SU-DHL-6 (cell line): ENCODE measurements around the gene GRIK4.

Experiments
- H2AFZ ChIP-seq: fragments of 200-600 bp; sonication (generic); 2 replicates; pipeline ENCODE4 v1.6.1; 2014; ENCODE audit warnings: low read depth, mild to moderate bottlenecking, moderate library complexity, mixed read lengths, antibody characterized with exemption, low read length; ENCODE audit not compliant: severe bottlenecking
- H3F3A ChIP-seq: fragments of 200-600 bp; shearing (Covaris generic); 2 replicates; pipeline ENCODE4 v1.6.0; 2016; ENCODE audit warnings: antibody characterized with exemption, mild to moderate bottlenecking; ENCODE audit not compliant: insufficient read depth
- H3K27ac ChIP-seq: fragments of 200-600 bp; sonication (generic); 2 replicates; pipeline ENCODE4 v1.5.1; 2016; ENCODE audit warnings: low read depth, mild to moderate bottlenecking, low read length, moderate library complexity, mixed read lengths
- H3K27me3 ChIP-seq: fragments of 200-600 bp; sonication (generic), shearing (Covaris generic); 2 replicates; pipeline ENCODE4 v1.6.0; 2014; ENCODE audit warnings: mild to moderate bottlenecking, low read length
- H3K36me3 ChIP-seq: fragments of 200-600 bp; sonication (generic); 2 replicates; pipeline ENCODE4 v1.6.1; 2014; ENCODE audit warnings: mild to moderate bottlenecking, low read length, mixed read lengths
- H3K4me2 ChIP-seq: fragments of 300-600, 200-600 bp; shearing (Covaris generic), sonication (generic); 2 replicates; pipeline ENCODE4 v1.6.0; 2014; ENCODE audit warnings: low read length, low read depth, mild to moderate bottlenecking; ENCODE audit not compliant: poor library complexity, severe bottlenecking
- H3K4me3 ChIP-seq: fragments of 200-600 bp; sonication (generic); 2 replicates; pipeline ENCODE4 v1.5.1; 2014; ENCODE audit warnings: antibody characterized with exemption, low read length, mild to moderate bottlenecking, mixed read lengths; ENCODE audit not compliant: insufficient read depth, poor library complexity, severe bottlenecking
- H3K79me2 ChIP-seq: fragments of 200-600 bp; sonication (generic); 2 replicates; pipeline ENCODE4 v1.6.1; 2014; ENCODE audit warnings: mild to moderate bottlenecking, low read length, moderate library complexity; ENCODE audit not compliant: insufficient read depth
- H3K9ac ChIP-seq: fragments of 200-600 bp; sonication (generic); 2 replicates; pipeline ENCODE4 v1.7.0; 2014; ENCODE audit warnings: mild to moderate bottlenecking, low read length
- H3K9me2 ChIP-seq: fragments of 200-600 bp; sonication (generic); replicated peaks from 2 replicates; pipeline ENCODE4 v1.6.1; 2014; ENCODE audit warnings: low read length; ENCODE audit not compliant: insufficient read depth
- H3K9me3 ChIP-seq: fragments of 200-600 bp; sonication (generic); 2 replicates; pipeline ENCODE4 v1.6.1; 2014; ENCODE audit warnings: low read length, mixed read lengths; ENCODE audit not compliant: insufficient read depth
- H4K20me1 ChIP-seq: fragments of 200-600 bp; sonication (generic); 2 replicates; pipeline ENCODE4 v1.6.1; 2014; ENCODE audit warnings: low read depth, mild to moderate bottlenecking, antibody characterized with exemption, low read length, moderate library complexity, mixed read lengths
- CTCF ChIP-seq: fragments of 200-600 bp; sonication (generic); IDR thresholded peaks from one replicate; pipeline ENCODE4 v1.5.1; 2017; ENCODE audit warnings: antibody characterized with exemption, mild to moderate bottlenecking, low read length, moderate library complexity; ENCODE audit not compliant: insufficient read depth, poor library complexity, severe bottlenecking
- EZH2phosphoT487 ChIP-seq: fragments of 200-600 bp; sonication (generic), shearing (Covaris generic); conservative IDR thresholded peaks from 2 replicates; pipeline ENCODE4 v1.6.1; 2018; ENCODE audit warnings: mild to moderate bottlenecking, antibody characterized with exemption, low read length, moderate library complexity, mixed read lengths

Gene GRIK4

GRCh38 chr11:120823159-120823558 lies 311.6 kb downstream of the GRIK4 start:
- no peaks in the 10 kb centered on the region for H3K27me3 ChIP-seq
- H3K9me2 ChIP-seq, result no peaks in the 10 kb centered on the region
- H3K36me3 ChIP-seq, result no peaks in the 10 kb centered on the region
- TF ChIP-seq EZH2phosphoT487, result no peak
- TF ChIP-seq CTCF, result no peak
- H2AFZ ChIP-seq, result no peak overlapping the region
- H3K4me2 ChIP-seq, result no peak overlapping the region
- no peak overlapping the region for H3K4me3 ChIP-seq
- no peaks in the 10 kb centered on the region for H3K9me3 ChIP-seq
- no peaks in the 10 kb centered on the region for H3K79me2 ChIP-seq
- H3F3A ChIP-seq, result no peaks in the 10 kb centered on the region
- no peak overlapping the region for H3K9ac ChIP-seq
- H4K20me1 ChIP-seq, result no peaks in the 10 kb centered on the region
- H3K27ac ChIP-seq, result no peak overlapping the region

GRCh38 chr11:120824242-120824641 lies 312.7 kb downstream of the GRIK4 start:
- no peak overlapping the region for H2AFZ ChIP-seq
- no peaks in the 10 kb centered on the region for H3K9me3 ChIP-seq
- TF ChIP-seq CTCF (no peak), EZH2phosphoT487 (no peak)
- H3K4me3 ChIP-seq, result no peak overlapping the region
- no peak overlapping the region for H3K4me2 ChIP-seq
- H3K9ac ChIP-seq, result no peak overlapping the region
- H3K27ac ChIP-seq, result no peak overlapping the region
- no peaks in the 10 kb centered on the region for H4K20me1 ChIP-seq
- no peaks in the 10 kb centered on the region for H3K36me3 ChIP-seq
- no peaks in the 10 kb centered on the region for H3K9me2 ChIP-seq
- H3K27me3 ChIP-seq, result no peaks in the 10 kb centered on the region
- no peaks in the 10 kb centered on the region for H3K79me2 ChIP-seq
- H3F3A ChIP-seq, result no peaks in the 10 kb centered on the region

- Histone ChIP-seq H3K27ac (no peak overlapping the region), H4K20me1 (no peaks in the 10 kb centered on the region), H3K9ac (no peak overlapping the region), H2AFZ (no peak overlapping the region), H3K4me2 (no peak overlapping the region), H3K27me3 (no peaks in the 10 kb centered on the region), H3K9me3 (no peaks in the 10 kb centered on the region), H3K9me2 (no peaks in the 10 kb centered on the region), H3K79me2 (no peaks in the 10 kb centered on the region), H3F3A (no peaks in the 10 kb centered on the region), H3K4me3 (no peak overlapping the region), H3K36me3 (no peaks in the 10 kb centered on the region)
- TF ChIP-seq EZH2phosphoT487, result no peak
- TF ChIP-seq CTCF, result no peak
Measured at GRCh38 chr11:120827198-120827597, 315.6 kb downstream of the GRIK4 start.
